Stomach (tissue), 9 donors: ENCODE results near the gene MYLK2. TPM values are rescaled to one million over a fixed set of nuclear protein-coding genes. Genes with fewer than 3 reads are reported as not detected.
A peak's percentile ranks its signal among the peaks of the same experiment; 100 is the strongest.
"Not testable (repeated sequence)": the region's sequence is repeated elsewhere in the genome, so short reads cannot be mapped to it uniquely, and the experiment has no call there.

ENCODE experiments used
- DNase-seq, 2 donors: peaks; one replicate each; pipeline versions ENCODE4 v3.0.0 to v3.0.0-alpha.2; 2013 to 2019
- H3K27ac ChIP-seq, 5 donors: fragments of 200-600 bp in 4 of 5; sonication (generic) in 4 of 5; one replicate each; pipeline ENCODE4 v1.5.1; 2013 to 2019; ENCODE audit warnings: mild to moderate bottlenecking in 1 of 5, moderate library complexity in 1 of 5
- H3K27me3 ChIP-seq, 3 donors: fragments of 200-600 bp; sonication (generic); one replicate each; pipeline ENCODE4 v1.5.1; 2017 to 2019; ENCODE audit warnings: mixed run types in 1 of 3
- H3K36me3 ChIP-seq, 4 donors: fragments of 200-600 bp; sonication (generic); 1 replicate in 3 of 4; 2 replicates in 1 of 4; pipeline ENCODE4 v1.5.1; 2016 to 2019
- H3K4me1 ChIP-seq, 4 donors: fragments of 200-600 bp; sonication (generic); one replicate each; pipeline ENCODE4 v1.5.1; 2016 to 2019
- H3K4me3 ChIP-seq, 4 donors: fragments of 200-600 bp; sonication (generic) in 3 of 4; one replicate each; pipeline ENCODE4 v1.5.1; 2016 to 2019; ENCODE audit warnings: mild to moderate bottlenecking in 1 of 4
- H3K9me3 ChIP-seq, 4 donors: fragments of 200-600 bp; sonication (generic); one replicate each; pipeline ENCODE4 v1.5.1; 2016 to 2019
- CTCF ChIP-seq, 7 experiments: fragments of 450-650 bp in 4 of 7; fragments of 200-600 bp in 3 of 7; sonication (generic) in 3 of 7; IDR thresholded peaks; one replicate each; pipeline ENCODE4 v1.5.1; 2016 to 2019; ENCODE audit warnings: antibody characterized with exemption in 7 of 7, control low read depth in 2 of 7, mild to moderate bottlenecking in 1 of 7
- EP300 ChIP-seq: sonication (generic); formaldehyde crosslinking; IDR thresholded peaks from one replicate; pipeline ENCODE4 v1.6.1; 2017; ENCODE audit warnings: antibody characterized with exemption
- POLR2A ChIP-seq, 4 donors: fragments of 450-650 bp; IDR thresholded peaks; one replicate each; pipeline ENCODE4 v1.6.1; 2016; ENCODE audit warnings: antibody characterized with exemption in 4 of 4, control low read depth in 2 of 4, mild to moderate bottlenecking in 1 of 4, moderate library complexity in 1 of 4
- POLR2AphosphoS5 ChIP-seq, 3 donors: sonication (generic); formaldehyde crosslinking; IDR thresholded peaks; one replicate each; pipeline ENCODE4 v1.6.1; 2016; ENCODE audit warnings: antibody characterized with exemption in 3 of 3
- WGBS, 5 donors: extraction: QIAGEN DNeasy Blood & Tissue Kit in 3 of 5; methylation state at CpG; one replicate each; pipeline versions ENCODE4 v1.1.5 to v1.1.7; 2013 to 2018; 5-methylcytosine and 5-hydroxymethylcytosine counted together
- intact Hi-C: fragments of 100-400 bp; cut with DNase I; formaldehyde crosslinking; loops from one replicate; pipeline ENCODE4 v1.15.1; 2023; ENCODE audit warnings: low total_unique reads
- polyA plus RNA-seq, 3 donors: library from polyadenylated mRNA; stranded (reverse); fragments of 200-250 nt; gene quantifications; one replicate each; pipeline ENCODE4 v1.2.3, GENCODE V29; 2013
- total RNA-seq, 5 donors: library from RNA; depleted of rRNA; stranded (reverse); fragments of >200 nt; gene quantifications; one replicate each; pipeline versions ENCODE4 v1.1.0 to v1.2.3, GENCODE V29; 2014 to 2016
- donor health status: healthy with polysubstance abuse.
- donor health status: Bipolar disorder and iron deficiency.
- donor health status: healthy.

MYLK2 gene
- total and polyA plus RNA-seq, 8 donors, result 0.19 to 0.45 (median 0.37) TPM; not detected in 3

- intact Hi-C loops, result no loop called here
- no peak overlapping the region for H3K4me3 ChIP-seq
- H3K27me3 ChIP-seq, result no peaks in the 10 kb centered on the region
- H3K4me1 ChIP-seq, result no peaks in the 10 kb centered on the region
- H3K9me3 ChIP-seq, result no peaks in the 10 kb centered on the region
- TF ChIP-seq POLR2A (IDR thresholded peaks at IDR 0.05) (no peak), EP300 (no peak), CTCF (IDR thresholded peaks at IDR 0.05) (no peak), POLR2AphosphoS5 (IDR thresholded peaks at IDR 0.05) (no peak)
- H3K36me3 ChIP-seq, result no peaks in the 10 kb centered on the region
- DNase-seq, result peak in 1 of 2 donors; percentile 57
- no peak overlapping the region for H3K27ac ChIP-seq
- 49 to 64% (median 60%) methylated on average over 11 to 15 of the region's 15 CpGs for WGBS, 5 donors
Measured at GRCh38 chr20:31811796-31812728, 7.1 kb upstream of the MYLK2 start.

GRCh38 chr20:31813611-31814010 is 5.5 kb upstream of the MYLK2 start:
- intact Hi-C loops, result no loop called here
- no peak for TF ChIP-seq EP300
- TF ChIP-seq POLR2AphosphoS5 (IDR thresholded peaks at IDR 0.05), result no peak
- no peak for TF ChIP-seq POLR2A (IDR thresholded peaks at IDR 0.05)
- no peak for TF ChIP-seq CTCF (IDR thresholded peaks at IDR 0.05)
- no peaks in the 10 kb centered on the region for H3K9me3 ChIP-seq
- H3K27ac ChIP-seq, result no peak overlapping the region
- H3K4me1 ChIP-seq, result no peaks in the 10 kb centered on the region
- H3K4me3 ChIP-seq, result no peak overlapping the region
- H3K36me3 ChIP-seq, result no peaks in the 10 kb centered on the region
- no peak for DNase-seq
- H3K27me3 ChIP-seq, result no peaks in the 10 kb centered on the region

- DNase-seq, H3K27ac ChIP-seq, H3K36me3 ChIP-seq, intact Hi-C loops, H3K4me1 ChIP-seq, H3K9me3 ChIP-seq, H3K4me3 ChIP-seq, H3K27me3 ChIP-seq: not testable (repeated sequence)
- 76 to 89% (median 85%) methylated on average over 7 of the region's 7 CpGs for WGBS, 5 donors
Measured at GRCh38 chr20:31814142-31814541, 5.0 kb upstream of the MYLK2 start.

GRCh38 chr20:31815408-31816188 is 3.6 kb upstream of the MYLK2 start:
- no peaks in the 10 kb centered on the region for H3K9me3 ChIP-seq
- WGBS, 5 donors, result 45 to 57% (median 49%) methylated on average over 6 to 9 of the region's 9 CpGs
- TF ChIP-seq POLR2AphosphoS5 (IDR thresholded peaks at IDR 0.05) (no peak), POLR2A (IDR thresholded peaks at IDR 0.05) (no peak), EP300 (no peak), CTCF (IDR thresholded peaks at IDR 0.05) (no peak)
- peaks cover 0 to 4% (median 3%) of the 10 kb centered on the region in 3 donors for H3K27me3 ChIP-seq
- H3K4me1 ChIP-seq, result no peaks in the 10 kb centered on the region
- no peak overlapping the region for H3K27ac ChIP-seq
- H3K4me3 ChIP-seq, result no peak overlapping the region
- no peaks in the 10 kb centered on the region for H3K36me3 ChIP-seq
- intact Hi-C loops, result no loop called here
- no peak for DNase-seq
